ENCODE results near the gene NFE2L3.
"Not testable (repeated sequence)": the region's sequence is repeated elsewhere in the genome, so short reads cannot be mapped to it uniquely, and the experiment has no call there.

The NFE2L3 gene

DNA sequence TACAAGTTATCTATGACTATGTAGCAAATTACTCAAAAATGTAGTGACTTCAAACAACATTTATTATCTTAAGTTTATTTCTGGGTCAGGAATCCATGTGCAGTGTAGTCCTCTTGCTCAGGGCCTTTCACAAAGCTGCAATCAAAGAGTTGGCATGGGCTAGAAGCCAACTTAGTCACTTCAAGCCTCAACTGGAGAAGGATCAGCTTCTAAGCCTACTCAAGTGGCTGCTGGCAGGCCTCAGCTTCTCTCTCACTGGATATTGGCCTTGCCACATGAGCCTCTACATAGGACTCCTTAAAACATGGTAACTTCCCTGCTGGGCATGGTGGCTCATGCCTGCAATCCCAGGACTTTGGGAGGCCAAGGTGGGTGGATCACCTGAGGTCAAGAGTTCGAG, 5.0 kb upstream of the NFE2L3 start:
- no peak for DNase-seq (ENCODE audit: low spot score)

- DNase-seq (ENCODE audit: low spot score) = not testable (repeated sequence)
These were observed 4.2 kb upstream of the NFE2L3 start for GRCh38 chr7:26147646-26148306.

DNA sequence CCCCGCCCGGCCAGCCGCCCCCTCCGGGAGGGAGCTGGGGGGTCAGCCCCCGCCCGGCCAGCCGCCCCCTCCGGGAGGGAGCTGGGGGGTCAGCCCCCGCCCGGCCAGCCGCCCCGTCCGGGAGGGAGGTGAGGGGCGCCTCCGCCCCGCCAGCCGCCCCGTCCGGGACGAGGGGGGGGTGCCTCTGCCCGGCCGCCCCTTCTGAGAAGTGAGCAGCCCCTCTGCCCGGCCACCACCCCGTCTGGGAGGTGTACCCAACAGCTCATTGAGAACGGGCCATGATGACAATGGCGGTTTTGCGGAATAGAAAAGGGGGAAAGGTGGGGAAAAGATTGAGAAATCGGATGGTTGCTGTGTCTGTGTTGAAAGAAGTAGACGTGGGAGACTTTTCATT, 3.7 kb upstream of the NFE2L3 start:
- not testable (repeated sequence) for DNase-seq (ENCODE audit: low spot score)

DNA sequence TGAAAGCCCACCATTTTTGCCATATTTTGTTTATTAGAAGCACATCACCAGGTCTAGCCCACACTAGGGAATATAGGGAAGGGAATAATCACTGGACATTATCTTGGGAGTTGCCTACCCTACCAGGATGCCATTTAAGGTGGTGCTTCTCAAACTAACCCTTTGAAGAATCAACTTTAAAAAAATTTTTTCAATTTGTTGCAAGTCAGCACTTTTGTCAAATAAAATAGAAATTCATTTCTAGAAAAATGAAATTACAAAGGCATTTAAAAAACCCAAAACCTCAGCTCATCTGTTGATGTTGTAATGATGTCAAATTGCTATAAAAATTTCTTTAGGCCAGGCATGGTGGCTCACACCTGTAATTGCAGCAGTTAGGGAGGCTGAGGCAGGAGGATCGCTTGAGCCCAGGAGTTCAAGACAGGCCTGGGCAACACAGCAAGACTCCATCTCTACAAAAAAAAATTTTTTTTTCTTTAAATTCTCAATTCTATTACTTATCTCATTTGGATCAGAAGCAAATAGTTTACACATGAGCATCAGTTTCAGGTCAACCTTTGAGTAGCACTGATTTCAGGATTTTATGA, 2.5 kb upstream of the NFE2L3 start:
- no peak for DNase-seq (ENCODE audit: low spot score)

DNA sequence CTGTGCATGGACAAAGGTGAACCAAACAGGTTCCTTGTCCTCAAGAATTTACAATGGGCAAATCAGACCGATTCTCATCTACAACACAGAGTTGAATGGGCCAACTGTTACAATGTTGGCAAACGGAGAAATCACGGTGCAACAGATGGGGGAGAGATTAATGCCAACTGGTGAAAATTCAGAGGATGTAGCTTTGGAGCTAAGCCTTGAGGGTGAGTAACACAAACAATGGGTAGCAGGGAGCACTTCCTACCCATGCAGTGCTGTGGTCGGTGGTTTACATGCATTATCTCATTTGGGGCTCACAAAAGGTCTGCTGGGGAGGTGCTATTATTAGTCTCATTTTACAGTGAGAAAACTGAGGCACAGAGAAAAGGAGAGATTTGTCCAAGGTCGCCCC, 902 bp upstream of the NFE2L3 start:
- no peak for DNase-seq (ENCODE audit: low spot score)

DNA sequence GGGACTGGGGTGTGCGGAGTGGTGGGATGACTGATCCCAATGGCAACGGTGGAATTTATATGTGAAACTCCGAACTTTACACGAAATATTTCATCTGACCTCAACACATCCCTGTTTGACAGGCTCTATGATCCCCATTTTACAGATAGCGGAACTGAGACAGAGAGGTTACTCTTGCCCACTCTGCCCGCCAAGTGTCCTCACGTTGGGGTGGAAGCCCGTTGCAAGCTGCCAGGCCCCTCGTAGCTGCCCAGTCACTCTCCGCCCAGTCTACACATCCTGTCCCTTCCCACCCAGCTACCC, 397 bp upstream of the NFE2L3 start:
- no peak for DNase-seq (ENCODE audit: low spot score)

DNA sequence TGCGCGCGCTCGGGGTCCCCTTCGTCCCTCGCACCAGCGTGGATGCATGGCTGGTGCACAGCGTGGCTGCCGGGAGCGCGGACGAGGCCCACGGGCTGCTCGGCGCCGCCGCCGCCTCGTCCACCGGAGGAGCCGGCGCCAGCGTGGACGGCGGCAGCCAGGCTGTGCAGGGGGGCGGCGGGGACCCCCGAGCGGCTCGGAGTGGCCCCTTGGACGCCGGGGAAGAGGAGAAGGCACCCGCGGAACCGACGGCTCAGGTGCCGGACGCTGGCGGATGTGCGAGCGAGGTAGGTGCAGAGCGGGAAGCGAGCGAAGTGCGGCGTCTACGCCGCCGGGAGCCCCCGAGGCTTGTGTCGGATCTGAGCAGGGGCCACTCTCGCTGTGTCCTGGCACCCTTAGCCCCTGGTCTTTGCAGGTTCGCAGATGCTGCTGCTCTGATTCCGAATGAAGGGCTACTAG, 813 bp downstream of the NFE2L3 start:
- DNase-seq (ENCODE audit: low spot score) = not testable (repeated sequence)

GRCh38 chr7:26153241-26153822, 1.3 kb downstream of the NFE2L3 start:
- peak; percentile 47 for DNase-seq (ENCODE audit: low spot score)

GRCh38 chr7:26153823-26154783, 2.1 kb downstream of the NFE2L3 start:
- DNase-seq (ENCODE audit: low spot score) = peak; percentile 72

- DNase-seq (ENCODE audit: low spot score) = no peak
These were observed 3.8 kb downstream of the NFE2L3 start for GRCh38 chr7:26155531-26156375.

GRCh38 chr7:26156451-26157420, 4.7 kb downstream of the NFE2L3 start:
- DNase-seq (ENCODE audit: low spot score) = peak; percentile 85

GRCh38 chr7:26157520-26158105, 5.6 kb downstream of the NFE2L3 start:
- DNase-seq (ENCODE audit: low spot score) = no peak

- DNase-seq (ENCODE audit: low spot score) = no peak
These were observed 7.2 kb downstream of the NFE2L3 start for GRCh38 chr7:26159243-26159642.

- no peak for DNase-seq (ENCODE audit: low spot score)
These were observed 8.9 kb downstream of the NFE2L3 start for GRCh38 chr7:26160896-26161295.

GRCh38 chr7:26162431-26162830, 10.4 kb downstream of the NFE2L3 start:
- DNase-seq (ENCODE audit: low spot score) = no peak

GRCh38 chr7:26163804-26164203, 11.8 kb downstream of the NFE2L3 start:
- not testable (repeated sequence) for DNase-seq (ENCODE audit: low spot score)

- no peak for DNase-seq (ENCODE audit: low spot score)
These were observed 14.1 kb downstream of the NFE2L3 start for GRCh38 chr7:26165950-26166683.

GRCh38 chr7:26166684-26167266, 14.8 kb downstream of the NFE2L3 start:
- DNase-seq (ENCODE audit: low spot score) = no peak

Measured in activated CD4-positive, alpha-beta T cell treated with anti-CD3 and anti-CD28 coated beads, Interleukin-2, Interleukin-4, amounts not matched to agents 100 ng/mL and 50 ng/mL, durations not matched to agents 16 hours and 8 hours (primary cell).